ENCODE results near the gene ARL15. TPM values are rescaled to one million over a fixed set of nuclear protein-coding genes. Genes with fewer than 3 reads are reported as not detected.

The ARL15 gene
- total and polyA plus RNA-seq, 9 of the 15 experiments (the other 6 are each of a cell fraction or from before 2014, with no cell fraction given): 18.5 to 80.4 (median 57.0) TPM

DNA sequence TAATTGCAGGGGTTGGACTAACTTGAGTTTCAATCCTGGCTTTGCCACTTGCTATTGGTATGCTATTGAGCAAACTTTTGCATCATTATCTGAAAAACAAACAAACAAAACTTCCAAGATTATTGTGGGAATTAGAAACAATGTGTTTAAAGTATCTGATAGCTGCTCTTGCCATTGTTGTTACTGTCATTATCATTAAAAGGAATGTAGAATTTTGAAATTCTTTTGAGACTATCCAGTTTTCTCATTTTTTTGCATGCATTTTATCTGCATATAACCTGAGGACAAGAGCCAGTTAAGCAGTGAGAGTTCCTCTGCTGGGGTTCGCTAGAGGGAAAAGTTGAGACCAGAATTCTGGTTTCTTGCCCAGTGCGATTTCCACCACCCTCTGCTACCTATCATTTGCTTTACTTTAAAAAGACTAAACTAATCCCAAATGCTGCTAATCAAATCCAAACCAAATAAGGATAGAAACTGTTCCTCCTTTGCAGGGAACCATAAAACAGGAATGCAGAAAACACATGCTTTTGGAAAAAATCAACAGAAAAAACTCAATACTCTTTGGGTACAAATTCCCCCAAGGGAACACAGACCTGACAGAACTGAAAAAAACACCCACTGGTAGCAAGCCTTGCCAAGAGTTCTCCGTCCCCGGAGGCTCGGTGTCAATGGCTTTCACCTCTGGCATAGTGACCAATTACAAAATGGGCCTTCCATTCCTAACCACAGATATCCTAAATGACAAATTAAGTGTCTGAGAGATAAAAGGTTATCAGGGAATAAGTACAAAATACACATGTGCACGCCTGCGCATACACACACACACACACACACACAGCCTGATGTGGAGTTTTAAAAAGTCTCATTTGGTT lies 373.7 kb downstream of the ARL15 start:
- no peaks in the 10 kb centered on the region for H3K36me3 ChIP-seq (ENCODE audit: control insufficient read depth, insufficient read depth, low read length)
- no peaks in the 10 kb centered on the region for H3K9me1 ChIP-seq (ENCODE audit: control insufficient read depth, insufficient read depth, low read length)
- H3K4me2 ChIP-seq (ENCODE audit: insufficient read depth, low read length): no peak overlapping the region
- DNase-seq (ENCODE audit: extremely low read depth in 1 of 4, low spot score in 3 of 4): no peak
- CTCF ChIA-PET (ENCODE audit: low intra/inter-chr PET ratio): no interaction called here
- H3K79me2 ChIP-seq (ENCODE audit: control insufficient read depth, insufficient read depth, low read length): no peaks in the 10 kb centered on the region
- no peaks in the 10 kb centered on the region for H3K4me1 ChIP-seq (replicated peaks in 1 of 2; ENCODE audit: control insufficient read depth in 2 of 2, insufficient read depth in 2 of 2, low read length in 2 of 2)
- H3K9ac ChIP-seq (ENCODE audit: insufficient read depth in 1 of 2, low read depth in 2 of 2, low read length in 2 of 2): no peak overlapping the region
- no peak overlapping the region for H2AFZ ChIP-seq (ENCODE audit: low read depth, low read length)
- no peak overlapping the region for H3K27ac ChIP-seq (ENCODE audit: extremely low read depth, low read depth, low read length)
- WGBS (ENCODE audit: insufficient coverage, low coverage, missing lambda C conversion rate): 81% methylated on average over 7 of the region's 7 CpGs
- H3K27me3 ChIP-seq (ENCODE audit: control insufficient read depth in 2 of 2, insufficient read depth in 2 of 2, low read length in 2 of 2): no peaks in the 10 kb centered on the region
- no TSS peak for BruUV-seq (replicated peaks)
- intact Hi-C loops (cut with micrococcal nuclease): no loop called here
- no peak for FAIRE-seq
- no peaks in the 10 kb centered on the region for H4K20me1 ChIP-seq (replicated peaks; ENCODE audit: control insufficient read depth, insufficient read depth, low read length)
- no peak for TF ChIP-seq ZNF224 (CRISPR knock-in tag; IDR thresholded peaks at IDR 0.05)
- TF ChIP-seq ZFP36 (IDR thresholded peaks at IDR 0.05; ENCODE audit: low read depth, low read length, partially characterized antibody): no peak
- TF ChIP-seq SMAD2 (IDR thresholded peaks at IDR 0.05; ENCODE audit: low read depth, low read length): no peak
- no peak for TF ChIP-seq NR4A1 (CRISPR knock-in tag; IDR thresholded peaks at IDR 0.05)
- no peak for TF ChIP-seq NR4A1 (tag; IDR thresholded peaks at IDR 0.05)
- TF ChIP-seq, protein P1, sequence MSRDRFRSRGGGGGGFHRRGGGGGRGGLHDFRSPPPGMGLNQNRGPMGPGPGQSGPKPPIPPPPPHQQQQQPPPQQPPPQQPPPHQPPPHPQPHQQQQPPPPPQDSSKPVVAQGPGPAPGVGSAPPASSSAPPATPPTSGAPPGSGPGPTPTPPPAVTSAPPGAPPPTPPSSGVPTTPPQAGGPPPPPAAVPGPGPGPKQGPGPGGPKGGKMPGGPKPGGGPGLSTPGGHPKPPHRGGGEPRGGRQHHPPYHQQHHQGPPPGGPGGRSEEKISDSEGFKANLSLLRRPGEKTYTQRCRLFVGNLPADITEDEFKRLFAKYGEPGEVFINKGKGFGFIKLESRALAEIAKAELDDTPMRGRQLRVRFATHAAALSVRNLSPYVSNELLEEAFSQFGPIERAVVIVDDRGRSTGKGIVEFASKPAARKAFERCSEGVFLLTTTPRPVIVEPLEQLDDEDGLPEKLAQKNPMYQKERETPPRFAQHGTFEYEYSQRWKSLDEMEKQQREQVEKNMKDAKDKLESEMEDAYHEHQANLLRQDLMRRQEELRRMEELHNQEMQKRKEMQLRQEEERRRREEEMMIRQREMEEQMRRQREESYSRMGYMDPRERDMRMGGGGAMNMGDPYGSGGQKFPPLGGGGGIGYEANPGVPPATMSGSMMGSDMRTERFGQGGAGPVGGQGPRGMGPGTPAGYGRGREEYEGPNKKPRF (IDR thresholded peaks at IDR 0.05; ENCODE audit: low read depth, low read length): no peak
- no peak for TF ChIP-seq HDAC6 (IDR thresholded peaks at IDR 0.05; ENCODE audit: low read depth, low read length)
- TF ChIP-seq CEBPG (CRISPR knock-in tag; IDR thresholded peaks at IDR 0.05): no peak
- TF ChIP-seq CEBPG (tag; conservative IDR thresholded peaks at IDR 0.05 in 1 of 2, IDR thresholded peaks at IDR 0.05 in 1 of 2): no peak
- TF ChIP-seq BRF1 (IDR thresholded peaks at IDR 0.05; ENCODE audit: borderline replicate concordance, extremely low read depth, insufficient read length): no peak
- no peak for TF ChIP-seq ZC3H4 (CRISPR knock-in tag; IDR thresholded peaks at IDR 0.05; ENCODE audit: borderline replicate concordance)
- no peak for TF ChIP-seq PHF8 (IDR thresholded peaks at IDR 0.05; ENCODE audit: borderline replicate concordance, low read length)
- POLR2A ChIA-PET: no interaction called here
- no peak for ATAC-seq
- in situ Hi-C loops (cut with MboI): no loop called here
- no peaks in the 10 kb centered on the region for H3K9me3 ChIP-seq (replicated peaks; ENCODE audit: control insufficient read depth, insufficient read depth, low read depth, low read length)
- H3K4me3 ChIP-seq: no peak overlapping the region

Data from K562 (cell line).